CD4-positive, alpha-beta memory T cell (primary cell): ENCODE measurements around the gene TLCD2. TPM values are rescaled to one million over a fixed set of nuclear protein-coding genes. Genes with fewer than 3 reads are reported as not detected.

ENCODE experiments used
- CTCF ChIA-PET: fragments of 350-600 bp; sonication (Branson Sonifier 250); formaldehyde crosslinking; loops from one replicate; lab custom pipeline; 2021; ENCODE audit warnings: inconsistent platforms; ENCODE audit not compliant: partially characterized antibody; lab: Charles Lee
- POLR2A ChIA-PET: fragments of 350-600 bp; sonication (Branson Sonifier 250); formaldehyde crosslinking; loops from one replicate; lab custom pipeline; 2021; ENCODE audit not compliant: partially characterized antibody; lab: Charles Lee
- DNase-seq, 5 donors: peaks; one replicate each; pipeline versions ENCODE4 v3.0.0 to v3.0.0-alpha.2; 2020 to 2022; ENCODE audit warnings: mixed read lengths in 1 of 5
- H3K27ac ChIP-seq: one replicate; pipeline ENCODE4 v1.7.0; 2013; ENCODE audit warnings: low read depth, low read length
- H3K27me3 ChIP-seq: 2 replicates; pipeline ENCODE4 v1.7.0; 2013; ENCODE audit warnings: mild to moderate bottlenecking, low read length, moderate library complexity; ENCODE audit not compliant: insufficient read depth
- H3K36me3 ChIP-seq: 2 replicates; pipeline ENCODE4 v1.7.0; 2013; ENCODE audit warnings: mild to moderate bottlenecking, low read length, moderate library complexity; ENCODE audit not compliant: insufficient read depth
- H3K4me1 ChIP-seq: 2 replicates; pipeline ENCODE4 v1.7.0; 2013; ENCODE audit warnings: mild to moderate bottlenecking, low read length, moderate library complexity; ENCODE audit not compliant: insufficient read depth
- H3K4me3 ChIP-seq, 2 donors: one replicate each; pipeline ENCODE4 v1.7.0; 2013; ENCODE audit warnings: low read length in 2 of 2, mild to moderate bottlenecking in 1 of 2
- H3K9me3 ChIP-seq, 2 donors: one replicate each; pipeline ENCODE4 v1.7.0; 2013; ENCODE audit warnings: low read length in 2 of 2, control low read depth in 1 of 2; ENCODE audit not compliant: control insufficient read depth in 1 of 2
- H3K27ac Mint-ChIP-seq, 7 donors: one replicate each; pipeline ENCODE4 v1.8.0; 2020 to 2021; ENCODE audit warnings: mixed read lengths in 7 of 7, mild to moderate bottlenecking in 6 of 7, inconsistent platforms in 3 of 7, moderate library complexity in 3 of 7
- H3K27me3 Mint-ChIP-seq, 2 donors: one replicate each; pipeline ENCODE4 v1.8.0; 2020 to 2021; ENCODE audit warnings: mixed read lengths in 2 of 2
- H3K36me3 Mint-ChIP-seq, 2 donors: one replicate each; pipeline ENCODE4 v1.8.0; 2020 to 2021; ENCODE audit warnings: mixed read lengths in 2 of 2, inconsistent platforms in 1 of 2, mild to moderate bottlenecking in 1 of 2
- H3K4me1 Mint-ChIP-seq, 4 donors: one replicate each; pipeline ENCODE4 v1.8.0; 2020 to 2021; ENCODE audit warnings: mixed read lengths in 4 of 4, mild to moderate bottlenecking in 1 of 4
- H3K4me3 Mint-ChIP-seq, 8 donors: one replicate each; pipeline ENCODE4 v1.8.0; 2020 to 2021; ENCODE audit warnings: mixed read lengths in 8 of 8, mild to moderate bottlenecking in 7 of 8, moderate library complexity in 6 of 8, inconsistent platforms in 3 of 8
- H3K9me3 Mint-ChIP-seq, 8 donors: one replicate each; pipeline ENCODE4 v1.8.0; 2020 to 2021; ENCODE audit warnings: mixed read lengths in 8 of 8, mild to moderate bottlenecking in 5 of 8, inconsistent platforms in 3 of 8, moderate library complexity in 1 of 8
- intact Hi-C: fragments of 100-400 bp; cut with micrococcal nuclease; formaldehyde crosslinking; loops from one replicate; pipeline ENCODE4 v1.15.1; 2023
- polyA plus RNA-seq, 2 donors: library from polyadenylated mRNA; unstranded; fragments of 300-500 nt; fragmentation: Illumina TruSeq; gene quantifications; one replicate each; pipeline ENCODE4 v1.2.3, GENCODE V29; 2021
- total RNA-seq, 2 experiments: library from RNA; stranded (reverse); gene quantifications; one replicate each; pipeline ENCODE4 v1.2.3, GENCODE V29; 2021

The TLCD2 gene
- total and polyA plus RNA-seq, 4 experiments from 2014 or later, result 0.24 to 0.81 (median 0.75) TPM; not detected in 1

- POLR2A ChIA-PET, result interaction anchor here (0.5 to 3.1 kb wide), 2 partner anchors 9 to 40 kb away, joined by 3 to 17 read pairs; partner anchors contain the start of gene SERPINF1
- DNase-seq, result no peak
Observed at GRCh38 chr17:1753767-1754429, 43.7 kb upstream of the TLCD2 start.

GRCh38 chr17:1752425-1753262 lies 42.5 kb upstream of the TLCD2 start:
- ChIA-PET POLR2A (interaction anchor here (3.1 kb wide), 1 partner anchor 10 kb away, joined by 17 read pairs; the partner anchor contains the start of gene SERPINF1), CTCF (interaction anchor here (1.0 to 1.1 kb wide), 2 partner anchors 21 to 31 kb away, joined by 3 to 4 read pairs; no protein-coding TSS in a partner anchor)
- Histone ChIP-seq H3K9me3 (no peaks in the 10 kb centered on the region), H3K4me3 (no peak overlapping the region), H3K36me3 (no peaks in the 10 kb centered on the region), H3K4me1 (no peaks in the 10 kb centered on the region), H3K27ac (no peak overlapping the region), H3K27me3 (no peaks in the 10 kb centered on the region)
- Mint-ChIP-seq H3K27me3 (peaks cover 0 to 2% of the 10 kb centered on the region in 2 donors), H3K4me3 (no peak overlapping the region), H3K27ac (peak overlapping the region in 2 of 7 donors; percentile 48 to 65), H3K9me3 (no peaks in the 10 kb centered on the region), H3K4me1 (peaks cover 0 to 4% (median 0%) of the 10 kb centered on the region in 4 donors), H3K36me3 (no peaks in the 10 kb centered on the region)
- no peak for DNase-seq
- intact Hi-C loops, result no loop called here

More at GRCh38 chr17:1753767-1754429, 43.7 kb upstream of the TLCD2 start:
- no peak overlapping the region for H3K4me3 Mint-ChIP-seq
- Histone ChIP-seq H3K27me3 (no peaks in the 10 kb centered on the region), H3K27ac (no peak overlapping the region), H3K9me3 (no peaks in the 10 kb centered on the region), H3K4me3 (no peak overlapping the region), H3K36me3 (no peaks in the 10 kb centered on the region), H3K4me1 (no peaks in the 10 kb centered on the region)
- CTCF ChIA-PET, result no interaction called here
- intact Hi-C loops, result no loop called here
- no peak overlapping the region for H3K27ac Mint-ChIP-seq
- no peaks in the 10 kb centered on the region for H3K36me3 Mint-ChIP-seq
- peaks cover 0 to 2% of the 10 kb centered on the region in 2 donors for H3K27me3 Mint-ChIP-seq
- no peaks in the 10 kb centered on the region for H3K9me3 Mint-ChIP-seq
- peaks cover 0 to 10% (median 1%) of the 10 kb centered on the region in 4 donors for H3K4me1 Mint-ChIP-seq

GRCh38 chr17:1750628-1751027 lies 40.5 kb upstream of the TLCD2 start:
- no peak overlapping the region for H3K4me3 ChIP-seq
- H3K27me3 ChIP-seq, result no peaks in the 10 kb centered on the region
- no peaks in the 10 kb centered on the region for H3K36me3 ChIP-seq
- CTCF ChIA-PET, result interaction anchor here (1.5 kb wide), 1 partner anchor 22 kb away, joined by 3 read pairs; no protein-coding TSS in a partner anchor
- Mint-ChIP-seq H3K4me3 (no peak overlapping the region), H3K27ac (no peak overlapping the region), H3K36me3 (no peaks in the 10 kb centered on the region), H3K4me1 (no peaks in the 10 kb centered on the region), H3K9me3 (no peaks in the 10 kb centered on the region), H3K27me3 (no peaks in the 10 kb centered on the region)
- DNase-seq, result no peak
- H3K27ac ChIP-seq, result no peak overlapping the region
- POLR2A ChIA-PET, result interaction anchor here (1.0 to 1.1 kb wide), 2 partner anchors 13 to 18 kb away, joined by 3 read pairs; no protein-coding TSS in a partner anchor
- no peaks in the 10 kb centered on the region for H3K4me1 ChIP-seq
- no peaks in the 10 kb centered on the region for H3K9me3 ChIP-seq
- intact Hi-C loops, result no loop called here

- Mint-ChIP-seq H3K9me3 (no peaks in the 10 kb centered on the region), H3K27me3 (no peaks in the 10 kb centered on the region)
- H3K4me3 ChIP-seq, result no peak overlapping the region
Observed at GRCh38 chr17:1746975-1747543, 36.9 kb upstream of the TLCD2 start.

GRCh38 chr17:1745513-1746020 lies 35.4 kb upstream of the TLCD2 start:
- H3K27ac Mint-ChIP-seq, result no peak overlapping the region
- no peaks in the 10 kb centered on the region for H3K27me3 Mint-ChIP-seq
- CTCF ChIA-PET, result no interaction called here
- Histone ChIP-seq H3K4me3 (no peak overlapping the region), H3K27ac (no peak overlapping the region), H3K27me3 (no peaks in the 10 kb centered on the region), H3K36me3 (no peaks in the 10 kb centered on the region), H3K4me1 (no peaks in the 10 kb centered on the region), H3K9me3 (no peaks in the 10 kb centered on the region)
- no peak overlapping the region for H3K4me3 Mint-ChIP-seq
- H3K4me1 Mint-ChIP-seq, result no peaks in the 10 kb centered on the region
- no peaks in the 10 kb centered on the region for H3K9me3 Mint-ChIP-seq
- intact Hi-C loops, result no loop called here
- no peak for DNase-seq
- POLR2A ChIA-PET, result no interaction called here
- no peaks in the 10 kb centered on the region for H3K36me3 Mint-ChIP-seq

More at GRCh38 chr17:1746975-1747543, 36.9 kb upstream of the TLCD2 start:
- POLR2A ChIA-PET, result interaction anchor here (1.2 kb wide), 1 partner anchor 8 kb away, joined by 3 read pairs; no protein-coding TSS in a partner anchor
- Histone ChIP-seq H3K36me3 (no peaks in the 10 kb centered on the region), H3K4me1 (no peaks in the 10 kb centered on the region), H3K27me3 (no peaks in the 10 kb centered on the region), H3K27ac (no peak overlapping the region), H3K9me3 (no peaks in the 10 kb centered on the region)
- no peak overlapping the region for H3K27ac Mint-ChIP-seq
- no peaks in the 10 kb centered on the region for H3K36me3 Mint-ChIP-seq
- no peak for DNase-seq
- intact Hi-C loops, result no loop called here
- CTCF ChIA-PET, result no interaction called here
- H3K4me1 Mint-ChIP-seq, result no peaks in the 10 kb centered on the region
- H3K4me3 Mint-ChIP-seq, result no peak overlapping the region

- H3K27ac ChIP-seq, result no peak overlapping the region
- no peak overlapping the region for H3K27ac Mint-ChIP-seq
- intact Hi-C loops, result no loop called here
- no peak overlapping the region for H3K4me3 Mint-ChIP-seq
- no peaks in the 10 kb centered on the region for H3K27me3 ChIP-seq
- no peaks in the 10 kb centered on the region for H3K4me1 Mint-ChIP-seq
- no peaks in the 10 kb centered on the region for H3K36me3 ChIP-seq
- no peak for DNase-seq
- ChIA-PET POLR2A (no interaction called here), CTCF (no interaction called here)
- no peaks in the 10 kb centered on the region for H3K9me3 ChIP-seq
- H3K27me3 Mint-ChIP-seq, result no peaks in the 10 kb centered on the region
- H3K9me3 Mint-ChIP-seq, result no peaks in the 10 kb centered on the region
- no peaks in the 10 kb centered on the region for H3K36me3 Mint-ChIP-seq
- no peak overlapping the region for H3K4me3 ChIP-seq
- H3K4me1 ChIP-seq, result no peaks in the 10 kb centered on the region
Observed at GRCh38 chr17:1744551-1745512, 34.7 kb upstream of the TLCD2 start.
